BLaER1 (cell line): ENCODE data around the gene FALEC.

Source experiments
- H3K27ac ChIP-seq: shearing (Covaris generic); formaldehyde crosslinking; 2 replicates; pipeline ENCODE4 v1.8.1; 2022
- H3K27me3 ChIP-seq: shearing (Covaris generic); formaldehyde crosslinking; 2 replicates; pipeline ENCODE4 v1.8.1; 2022
- H3K36me3 ChIP-seq: shearing (Covaris generic); formaldehyde crosslinking; 2 replicates; pipeline ENCODE4 v1.8.1; 2022
- H3K4me1 ChIP-seq: shearing (Covaris generic); formaldehyde crosslinking; 2 replicates; pipeline ENCODE4 v1.8.1; 2022
- H3K4me2 ChIP-seq: shearing (Covaris generic); formaldehyde crosslinking; 2 replicates; pipeline ENCODE4 v1.8.1; 2022
- H3K4me3 ChIP-seq: shearing (Covaris generic); formaldehyde crosslinking; 2 replicates; pipeline ENCODE4 v1.8.1; 2022
- H3K9ac ChIP-seq: shearing (Covaris generic); formaldehyde crosslinking; 2 replicates; pipeline ENCODE4 v1.8.1; 2022
- H3K9me3 ChIP-seq: shearing (Covaris generic); formaldehyde crosslinking; 2 replicates; pipeline ENCODE4 v1.8.1; 2022
- H4K20me1 ChIP-seq: shearing (Covaris generic); formaldehyde crosslinking; 2 replicates; pipeline ENCODE4 v1.8.1; 2022
- Cebpa-rat ChIP-seq: shearing (Covaris generic); IDR thresholded peaks from 2 replicates; pipeline ENCODE4 v1.8.1; 2022

FALEC gene

DNA sequence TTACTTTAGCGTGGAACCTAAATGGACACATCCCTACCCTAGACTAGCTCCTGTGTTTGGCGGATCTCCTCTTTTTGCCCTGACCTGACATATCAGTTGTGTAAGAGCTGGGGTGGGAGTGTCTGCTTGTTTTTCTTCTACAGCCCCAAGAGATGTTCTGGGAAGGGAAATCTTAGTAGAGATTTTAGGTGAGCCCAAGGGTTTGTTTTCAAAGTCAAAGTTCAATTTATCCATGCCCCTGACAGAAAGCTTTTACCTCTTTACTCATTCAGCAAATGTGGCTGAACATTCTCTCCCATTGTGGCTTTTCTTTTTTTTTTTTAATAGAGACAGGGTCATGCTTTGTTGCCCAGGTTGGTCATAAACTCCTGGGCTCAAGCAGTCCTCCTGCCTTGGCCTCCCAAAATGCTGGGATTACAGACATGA is 35.6 kb upstream of the FALEC start:
- H3K4me2 ChIP-seq = no peak overlapping the region
- H3K36me3 ChIP-seq = no peaks in the 10 kb centered on the region
- no peak overlapping the region for H3K9ac ChIP-seq
- no peaks in the 10 kb centered on the region for H3K27me3 ChIP-seq
- no peak for TF ChIP-seq Cebpa-rat
- no peaks in the 10 kb centered on the region for H3K4me1 ChIP-seq
- no peaks in the 10 kb centered on the region for H4K20me1 ChIP-seq
- H3K27ac ChIP-seq = no peak overlapping the region
- H3K4me3 ChIP-seq = no peak overlapping the region
- H3K9me3 ChIP-seq = no peaks in the 10 kb centered on the region

DNA sequence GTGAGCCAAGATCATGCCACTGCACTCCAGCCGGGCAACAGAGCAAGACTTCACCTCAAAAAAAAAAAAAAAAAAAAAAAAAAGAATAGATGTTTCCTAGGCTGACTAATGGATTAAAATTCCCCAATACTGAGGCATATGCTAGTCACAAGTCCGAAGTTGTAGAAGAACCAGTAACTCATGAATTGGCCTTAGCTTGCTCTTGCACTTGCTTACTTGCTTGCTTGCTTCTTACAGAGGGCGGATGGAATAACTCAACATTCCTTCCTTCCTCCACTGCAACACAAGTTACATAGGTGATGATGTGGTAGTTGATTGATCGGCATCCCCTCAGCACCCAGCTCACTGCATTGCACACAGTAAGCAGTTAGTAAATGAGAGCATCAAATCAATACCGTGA is 31.1 kb upstream of the FALEC start:
- Histone ChIP-seq H3K4me3 (no peak overlapping the region), H3K4me2 (no peak overlapping the region), H3K27me3 (no peaks in the 10 kb centered on the region), H3K4me1 (peaks cover 17% of the 10 kb centered on the region), H3K9ac (no peak overlapping the region), H3K36me3 (peaks cover 4% of the 10 kb centered on the region; the same call in 1 of the 2 replicates), H3K9me3 (no peaks in the 10 kb centered on the region), H4K20me1 (no peaks in the 10 kb centered on the region), H3K27ac (no peak overlapping the region)
- TF ChIP-seq Cebpa-rat = no peak

DNA sequence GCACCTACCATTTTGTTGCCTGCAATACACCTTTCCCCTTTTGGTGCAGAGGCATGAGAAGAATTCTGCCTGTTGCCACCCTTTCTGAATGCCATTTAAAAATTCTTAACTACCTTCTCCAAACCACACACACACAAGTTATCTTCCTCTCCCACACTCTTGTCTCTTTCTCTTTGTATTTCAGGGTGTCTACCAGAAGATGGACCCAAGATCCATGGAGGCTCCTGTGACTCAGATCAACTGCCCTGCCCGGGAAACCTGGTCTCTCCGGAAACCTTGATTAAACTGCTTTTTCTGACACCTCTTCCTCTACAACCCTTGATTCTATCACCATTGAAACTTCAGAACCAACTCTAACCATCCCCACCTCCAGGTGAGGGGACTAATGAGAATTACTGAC is 30.7 kb upstream of the FALEC start:
- TF ChIP-seq Cebpa-rat = no peak
- no peaks in the 10 kb centered on the region for H3K27me3 ChIP-seq
- no peaks in the 10 kb centered on the region for H3K9me3 ChIP-seq
- no peak overlapping the region for H3K4me2 ChIP-seq
- peaks cover 8% of the 10 kb centered on the region; the same call in 1 of the 2 replicates for H3K36me3 ChIP-seq
- H3K27ac ChIP-seq = no peak overlapping the region
- no peak overlapping the region for H3K4me3 ChIP-seq
- no peak overlapping the region for H3K9ac ChIP-seq
- H3K4me1 ChIP-seq = peaks cover 17% of the 10 kb centered on the region
- no peaks in the 10 kb centered on the region for H4K20me1 ChIP-seq

DNA sequence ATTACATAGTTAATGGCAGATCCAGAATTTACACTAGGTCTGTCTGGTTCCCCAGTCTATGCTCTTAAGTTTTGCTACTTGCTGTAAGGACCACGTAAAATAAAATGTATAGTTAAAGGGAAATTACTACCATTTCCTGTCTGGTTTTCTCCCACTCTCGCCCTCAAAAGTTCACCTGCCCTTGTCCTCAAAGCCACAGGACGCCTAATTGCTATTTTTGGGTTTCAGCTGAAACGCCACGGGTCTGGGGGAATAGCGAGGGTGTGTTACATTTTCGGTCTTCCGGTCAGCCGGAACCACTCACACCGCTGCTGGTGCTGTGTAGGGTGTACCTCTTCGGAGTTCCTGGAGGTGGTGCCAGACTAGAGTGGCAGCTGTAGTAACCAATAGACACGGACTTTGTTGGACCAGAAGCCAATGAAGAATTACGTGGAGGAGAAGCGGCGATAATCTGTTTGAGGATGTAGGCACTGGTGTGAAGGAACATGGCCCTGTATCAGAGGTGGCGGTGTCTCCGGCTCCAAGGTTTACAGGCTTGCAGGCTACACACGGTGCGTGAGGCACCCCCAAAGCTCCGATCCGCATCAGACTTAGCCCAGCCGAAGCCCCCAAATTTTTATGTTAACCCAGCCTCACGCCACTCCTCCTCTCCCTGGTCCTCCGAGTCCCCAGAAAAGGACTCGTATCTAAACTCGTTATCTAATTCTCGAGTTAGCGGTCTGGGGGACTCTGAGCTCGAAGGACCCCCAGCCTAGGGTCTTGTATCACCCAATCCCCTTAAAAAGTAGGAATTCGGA is 28.4 kb upstream of the FALEC start, which contains the start of gene TARS2:
Gene TARS2 (plus strand): TSS at position 454 of the 797 bp plus-strand sequence. CDS start 32 bp downstream, at position 486.
- peak within 1 kb of the TSS; percentile 95 for H3K4me2 ChIP-seq
- H3K9me3 ChIP-seq = no peaks in the 10 kb centered on the region
- no peaks in the 10 kb centered on the region for H3K27me3 ChIP-seq
- peaks cover 17% of the 10 kb centered on the region for H3K4me1 ChIP-seq
- H3K9ac ChIP-seq = peak within 1 kb of the TSS; percentile 86
- TF ChIP-seq Cebpa-rat = no peak
- peaks cover 31% of the 10 kb centered on the region for H3K36me3 ChIP-seq
- H3K27ac ChIP-seq = peak within 1 kb of the TSS; percentile 84
- H4K20me1 ChIP-seq = no peaks in the 10 kb centered on the region
- H3K4me3 ChIP-seq = peak within 1 kb of the TSS; percentile 83

DNA sequence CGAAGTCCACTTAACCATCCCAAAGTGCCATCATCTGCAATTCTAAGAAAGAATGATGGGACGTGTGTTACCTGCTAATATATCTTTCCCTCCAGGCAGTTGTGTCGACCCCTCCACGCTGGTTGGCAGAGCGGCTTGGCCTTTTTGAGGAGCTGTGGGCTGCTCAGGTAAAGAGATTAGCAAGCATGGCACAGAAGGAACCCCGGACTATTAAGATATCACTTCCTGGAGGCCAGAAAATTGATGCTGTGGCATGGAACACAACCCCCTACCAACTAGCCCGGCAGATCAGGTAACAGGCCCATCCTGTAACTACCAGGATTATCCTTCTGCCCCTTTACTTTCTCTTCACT is 27.8 kb upstream of the FALEC start:
- H3K9me3 ChIP-seq = no peaks in the 10 kb centered on the region
- peak overlapping the region; percentile 84 for H3K27ac ChIP-seq
- H3K4me3 ChIP-seq = peak overlapping the region; percentile 83
- peaks cover 17% of the 10 kb centered on the region for H3K4me1 ChIP-seq
- H3K27me3 ChIP-seq = no peaks in the 10 kb centered on the region
- no peak for TF ChIP-seq Cebpa-rat
- H3K36me3 ChIP-seq = peaks cover 37% of the 10 kb centered on the region
- H3K4me2 ChIP-seq = peak overlapping the region; percentile 95
- peak overlapping the region; percentile 86 for H3K9ac ChIP-seq
- no peaks in the 10 kb centered on the region for H4K20me1 ChIP-seq

DNA sequence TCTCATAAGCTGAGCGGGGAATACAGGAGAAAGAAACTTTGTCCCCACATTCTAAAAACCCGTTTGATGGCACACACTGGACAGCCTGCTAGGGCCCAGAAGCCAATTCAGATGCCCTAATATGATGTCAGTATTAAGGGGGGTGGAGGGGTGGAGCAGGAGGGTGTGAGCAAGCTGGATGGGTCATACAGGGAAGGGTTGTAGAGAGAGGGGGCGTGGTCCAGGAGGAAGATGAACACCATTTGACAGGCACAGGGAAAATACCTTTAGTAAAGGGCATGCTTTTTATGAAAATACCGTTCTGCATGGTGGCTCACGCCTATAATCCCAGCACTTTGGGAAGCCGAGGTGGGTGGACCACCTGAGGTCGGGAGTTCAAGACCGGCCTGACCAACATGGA is 22.4 kb upstream of the FALEC start:
- no peak for TF ChIP-seq Cebpa-rat
- H3K27me3 ChIP-seq = no peaks in the 10 kb centered on the region
- no peaks in the 10 kb centered on the region for H4K20me1 ChIP-seq
- H3K4me1 ChIP-seq = peaks cover 15% of the 10 kb centered on the region
- no peak overlapping the region for H3K4me2 ChIP-seq
- H3K9ac ChIP-seq = no peak overlapping the region
- H3K36me3 ChIP-seq = peaks cover 90% of the 10 kb centered on the region
- H3K27ac ChIP-seq = no peak overlapping the region
- no peak overlapping the region for H3K4me3 ChIP-seq
- no peaks in the 10 kb centered on the region for H3K9me3 ChIP-seq

DNA sequence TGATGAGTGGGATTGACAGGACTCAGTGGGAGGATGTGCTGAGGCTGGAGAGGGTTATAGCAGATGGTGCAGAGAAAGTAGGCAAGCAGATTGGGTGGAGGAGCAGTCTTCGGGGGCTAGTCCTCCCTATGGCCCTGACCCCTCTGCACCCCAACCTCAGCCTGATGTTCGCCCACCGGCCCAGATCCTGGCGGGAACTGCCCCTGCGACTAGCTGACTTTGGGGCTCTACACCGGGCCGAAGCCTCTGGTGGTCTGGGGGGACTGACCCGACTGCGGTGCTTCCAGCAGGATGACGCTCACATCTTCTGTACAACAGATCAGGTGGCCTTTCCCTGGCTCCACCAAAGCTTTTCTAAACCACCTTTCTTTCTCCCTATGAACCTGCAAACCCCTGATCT is 17.2 kb upstream of the FALEC start:
- peak overlapping the region; percentile 61 for H3K9ac ChIP-seq
- TF ChIP-seq Cebpa-rat = no peak
- H3K4me3 ChIP-seq = no peak overlapping the region; the same call in 1 of the 2 replicates
- H3K27ac ChIP-seq = peak overlapping the region; percentile 87
- H3K9me3 ChIP-seq = no peaks in the 10 kb centered on the region
- peaks cover 18% of the 10 kb centered on the region for H3K4me1 ChIP-seq
- H3K36me3 ChIP-seq = peaks cover 89% of the 10 kb centered on the region
- H3K27me3 ChIP-seq = no peaks in the 10 kb centered on the region
- H3K4me2 ChIP-seq = peak overlapping the region; percentile 81
- no peaks in the 10 kb centered on the region for H4K20me1 ChIP-seq

DNA sequence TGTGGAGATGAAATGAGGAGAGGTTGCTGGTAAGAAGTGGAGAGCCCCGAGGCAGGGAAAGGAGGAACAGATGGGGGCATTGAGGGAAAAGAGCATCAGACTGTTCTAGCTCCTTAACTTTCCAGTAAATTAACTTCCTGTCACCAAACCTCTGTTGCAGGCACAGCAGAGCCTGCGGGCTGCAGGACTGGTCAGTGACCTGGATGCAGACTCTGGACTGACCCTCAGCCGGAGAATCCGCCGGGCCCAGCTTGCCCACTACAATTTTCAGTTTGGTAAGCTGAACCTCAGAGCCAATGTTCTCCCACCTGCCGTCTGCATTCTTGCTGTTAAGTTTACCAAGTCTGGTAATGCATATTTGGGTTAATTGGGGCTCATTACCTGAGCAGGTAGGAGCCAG is 10.1 kb upstream of the FALEC start:
- H3K4me3 ChIP-seq = no peak overlapping the region
- no peaks in the 10 kb centered on the region for H4K20me1 ChIP-seq
- H3K9me3 ChIP-seq = no peaks in the 10 kb centered on the region
- peaks cover 63% of the 10 kb centered on the region for H3K36me3 ChIP-seq
- peaks cover 33% of the 10 kb centered on the region for H3K4me1 ChIP-seq
- no peaks in the 10 kb centered on the region for H3K27me3 ChIP-seq
- no peak overlapping the region for H3K9ac ChIP-seq
- H3K27ac ChIP-seq = no peak overlapping the region
- no peak overlapping the region for H3K4me2 ChIP-seq
- TF ChIP-seq Cebpa-rat = no peak

DNA sequence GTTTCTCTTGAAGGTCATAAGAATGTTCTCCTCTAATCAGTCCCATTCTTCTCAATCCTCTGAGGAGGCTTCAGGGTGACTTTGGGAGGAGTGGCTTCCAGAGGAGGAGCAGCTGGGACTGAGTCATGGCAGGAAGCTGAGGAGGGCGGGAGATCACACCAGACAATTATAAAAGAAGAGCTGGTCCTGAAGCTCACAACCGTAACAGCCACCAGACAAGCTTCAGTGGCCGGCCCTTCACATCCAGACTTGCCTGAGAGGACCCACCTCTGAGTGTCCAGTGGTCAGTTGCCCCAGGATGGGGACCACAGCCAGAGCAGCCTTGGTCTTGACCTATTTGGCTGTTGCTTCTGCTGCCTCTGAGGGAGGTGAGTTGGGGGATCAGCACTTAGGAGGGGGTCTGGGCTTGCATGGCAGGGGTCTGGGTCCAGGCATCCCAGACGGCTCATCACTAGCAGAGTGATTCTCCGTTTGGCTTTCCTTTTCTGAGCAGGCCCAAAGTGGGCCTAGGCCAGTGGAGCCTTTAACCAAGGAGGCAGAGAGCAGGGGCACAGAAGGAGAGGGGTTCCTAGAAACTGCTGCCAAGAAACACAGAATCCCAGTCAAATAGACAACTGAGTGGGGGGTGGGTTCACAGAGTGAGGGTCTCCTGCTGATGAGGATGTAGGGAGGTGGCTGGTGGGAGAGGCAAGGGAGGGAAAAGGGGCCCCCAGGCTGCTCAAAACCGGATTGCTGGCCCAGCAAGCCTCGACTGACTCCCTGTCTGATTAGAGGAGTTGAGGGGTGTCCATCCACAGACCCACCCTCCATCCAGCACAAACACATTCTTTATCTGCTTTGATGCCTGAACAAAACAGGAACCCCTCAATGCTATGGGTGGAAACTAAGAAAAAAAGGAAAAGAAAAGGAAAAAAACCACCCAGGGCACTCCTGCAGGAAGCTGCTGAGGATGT is 7.4 kb upstream of the FALEC start, which contains the start of gene ECM1:
Gene ECM1 (plus strand): TSS at position 198 of the 953 bp plus-strand sequence. CDS start 101 bp downstream, at position 299.
- H3K4me3 ChIP-seq = peak within 1 kb of the TSS; percentile 57
- H3K4me2 ChIP-seq = peak within 1 kb of the TSS; percentile 83
- peaks cover 59% of the 10 kb centered on the region for H3K36me3 ChIP-seq
- H3K9ac ChIP-seq = peak within 1 kb of the TSS; percentile 77
- no peaks in the 10 kb centered on the region for H3K9me3 ChIP-seq
- H3K4me1 ChIP-seq = peaks cover 61% of the 10 kb centered on the region
- H3K27ac ChIP-seq = peak within 1 kb of the TSS; percentile 80
- TF ChIP-seq Cebpa-rat = no peak
- no peaks in the 10 kb centered on the region for H3K27me3 ChIP-seq
- H4K20me1 ChIP-seq = no peaks in the 10 kb centered on the region
